Kidney tubule cell (primary cell): ENCODE measurements around the gene DLST.

Source experiments
- DNase-seq: peaks from one replicate; pipeline ENCODE4 v3.0.0-alpha.2; 2018; ENCODE audit warnings: low spot score

The DLST gene

GRCh38 chr14:74860899-74861733, 20.6 kb upstream of the DLST start:
- DNase-seq: peak; percentile 83

- DNase-seq: no peak
These were observed 20.0 kb upstream of the DLST start for GRCh38 chr14:74861734-74862090.

GRCh38 chr14:74863274-74863673, 18.4 kb upstream of the DLST start:
- DNase-seq: no peak

- DNase-seq: no peak
These were observed 17.5 kb upstream of the DLST start for GRCh38 chr14:74864198-74864597.

- no peak for DNase-seq
These were observed 16.6 kb upstream of the DLST start for GRCh38 chr14:74865156-74865555.

GRCh38 chr14:74866708-74867389, 14.9 kb upstream of the DLST start:
- DNase-seq: no peak

- DNase-seq: no peak
These were observed 14.0 kb upstream of the DLST start for GRCh38 chr14:74867673-74868072.

GRCh38 chr14:74868739-74869138, 13.0 kb upstream of the DLST start:
- no peak for DNase-seq

GRCh38 chr14:74871819-74872218, 9.9 kb upstream of the DLST start:
- no peak for DNase-seq

- no peak for DNase-seq
These were observed 6.5 kb upstream of the DLST start for GRCh38 chr14:74875204-74875603.

GRCh38 chr14:74875941-74876913, 5.5 kb upstream of the DLST start, which contains the start of gene PROX2:
Gene PROX2, minus strand, starts transcription at chr14:74876145. Its CDS starts 12,311 bp downstream, at chr14:74863834.
- DNase-seq: no peak

GRCh38 chr14:74879427-74880182, 2.1 kb upstream of the DLST start:
- peak; percentile 29 for DNase-seq

GRCh38 chr14:74882103-74882920, 596 bp downstream of the DLST start:
- DNase-seq: peak; percentile 54

GRCh38 chr14:74886001-74886400, 4.3 kb downstream of the DLST start:
- DNase-seq: no peak

GRCh38 chr14:74888164-74889158, 6.7 kb downstream of the DLST start:
- no peak for DNase-seq

- no peak for DNase-seq
These were observed 8.5 kb downstream of the DLST start for GRCh38 chr14:74890262-74890661.

- no peak for DNase-seq
These were observed 10.2 kb downstream of the DLST start for GRCh38 chr14:74891870-74892269.

GRCh38 chr14:74892745-74893144, 11.0 kb downstream of the DLST start:
- DNase-seq: no peak

- no peak for DNase-seq
These were observed 11.9 kb downstream of the DLST start for GRCh38 chr14:74893614-74894091.
